Caki2 (cell line): ENCODE measurements around the gene LMCD1. TPM values are rescaled to one million over a fixed set of nuclear protein-coding genes. Genes with fewer than 3 reads are reported as not detected.

Experiments used
- DNase-seq: peaks from one replicate; pipeline ENCODE4 v3.0.0-alpha.2; 2015; ENCODE audit warnings: low read depth
- in situ Hi-C: cut with HindIII; loops from 2 replicates; pipeline ENCODE4 v1.10.0; 2016; ENCODE audit warnings: low sequenced_read_pairs, low pct_unique_long_range_greater_than_20kb, mixed read lengths
- total RNA-seq: library from RNA; depleted of rRNA; stranded (reverse); fragments of >200 nt; shearing (Covaris generic); gene quantifications from 2 replicates; pipeline ENCODE4 v1.2.3, GENCODE V29; 2014; ENCODE audit warnings: low replicate concordance

LMCD1 gene
- total RNA-seq, 1 experiment from 2014 or later = 50.1 TPM

GRCh38 chr3:8481380-8481779 lies 20.2 kb upstream of the LMCD1 start:
- in situ Hi-C loops = no loop called here
- DNase-seq = no peak

- in situ Hi-C loops = no loop called here
- no peak for DNase-seq
These were observed 19.4 kb upstream of the LMCD1 start for GRCh38 chr3:8482263-8482662.

- in situ Hi-C loops = no loop called here
These were observed 18.5 kb upstream of the LMCD1 start for GRCh38 chr3:8482960-8483665.

GRCh38 chr3:8484409-8485140 lies 17.0 kb upstream of the LMCD1 start:
- no peak for DNase-seq
- in situ Hi-C loops = no loop called here

More at GRCh38 chr3:8482960-8483665, 18.5 kb upstream of the LMCD1 start:
- peak; percentile 80 for DNase-seq

GRCh38 chr3:8485141-8485870 lies 16.3 kb upstream of the LMCD1 start:
- in situ Hi-C loops = no loop called here
- DNase-seq = no peak

- DNase-seq = no peak
- in situ Hi-C loops = no loop called here
These were observed 15.7 kb upstream of the LMCD1 start for GRCh38 chr3:8485943-8486342.

- in situ Hi-C loops = no loop called here
- no peak for DNase-seq
These were observed 15.2 kb upstream of the LMCD1 start for GRCh38 chr3:8486434-8486833.

GRCh38 chr3:8486936-8487335 lies 14.7 kb upstream of the LMCD1 start:
- no peak for DNase-seq
- in situ Hi-C loops = no loop called here

GRCh38 chr3:8488411-8488810 lies 13.2 kb upstream of the LMCD1 start:
- DNase-seq = no peak
- in situ Hi-C loops = no loop called here

- no peak for DNase-seq
- in situ Hi-C loops = no loop called here
These were observed 12.7 kb upstream of the LMCD1 start for GRCh38 chr3:8488877-8489276.

GRCh38 chr3:8489278-8489792 lies 12.3 kb upstream of the LMCD1 start:
- in situ Hi-C loops = no loop called here
- no peak for DNase-seq

- no peak for DNase-seq
- in situ Hi-C loops = no loop called here
These were observed 11.5 kb upstream of the LMCD1 start for GRCh38 chr3:8490079-8490552.

- DNase-seq = no peak
- in situ Hi-C loops = no loop called here
These were observed 10.1 kb upstream of the LMCD1 start for GRCh38 chr3:8491271-8492144.

- DNase-seq = no peak
- in situ Hi-C loops = no loop called here
These were observed 8.7 kb upstream of the LMCD1 start for GRCh38 chr3:8492744-8493511.

- in situ Hi-C loops = no loop called here
- DNase-seq = no peak
These were observed 7.9 kb upstream of the LMCD1 start for GRCh38 chr3:8493744-8494143.

GRCh38 chr3:8494327-8494726 lies 7.3 kb upstream of the LMCD1 start:
- no peak for DNase-seq
- in situ Hi-C loops = no loop called here

GRCh38 chr3:8497582-8497981 lies 4.0 kb upstream of the LMCD1 start:
- in situ Hi-C loops = no loop called here
- DNase-seq = peak; percentile 49
